ENCODE data around the gene LAMTOR2.

Gene LAMTOR2

GRCh38 chr1:156101880-156102279 is 47.3 kb downstream of the LAMTOR2 start:
- Histone ChIP-seq H3K27ac (ENCODE audit: low read depth, low read length) (no peak overlapping the region), H3K9ac (ENCODE audit: low read length) (no peak overlapping the region), H3K36me3 (ENCODE audit: control insufficient read depth, insufficient read depth, low read length) (no peaks in the 10 kb centered on the region), H3K27me3 (ENCODE audit: control insufficient read depth, insufficient read depth, low read length) (no peaks in the 10 kb centered on the region), H3K4me1 (ENCODE audit: control insufficient read depth, insufficient read depth, low read length) (peaks cover 68% of the 10 kb centered on the region), H3K4me3 (ENCODE audit: low read depth, low read length) (no peak overlapping the region), H3K9me3 (ENCODE audit: control insufficient read depth, insufficient read depth, low read depth, low read length) (no peaks in the 10 kb centered on the region)

DNA sequence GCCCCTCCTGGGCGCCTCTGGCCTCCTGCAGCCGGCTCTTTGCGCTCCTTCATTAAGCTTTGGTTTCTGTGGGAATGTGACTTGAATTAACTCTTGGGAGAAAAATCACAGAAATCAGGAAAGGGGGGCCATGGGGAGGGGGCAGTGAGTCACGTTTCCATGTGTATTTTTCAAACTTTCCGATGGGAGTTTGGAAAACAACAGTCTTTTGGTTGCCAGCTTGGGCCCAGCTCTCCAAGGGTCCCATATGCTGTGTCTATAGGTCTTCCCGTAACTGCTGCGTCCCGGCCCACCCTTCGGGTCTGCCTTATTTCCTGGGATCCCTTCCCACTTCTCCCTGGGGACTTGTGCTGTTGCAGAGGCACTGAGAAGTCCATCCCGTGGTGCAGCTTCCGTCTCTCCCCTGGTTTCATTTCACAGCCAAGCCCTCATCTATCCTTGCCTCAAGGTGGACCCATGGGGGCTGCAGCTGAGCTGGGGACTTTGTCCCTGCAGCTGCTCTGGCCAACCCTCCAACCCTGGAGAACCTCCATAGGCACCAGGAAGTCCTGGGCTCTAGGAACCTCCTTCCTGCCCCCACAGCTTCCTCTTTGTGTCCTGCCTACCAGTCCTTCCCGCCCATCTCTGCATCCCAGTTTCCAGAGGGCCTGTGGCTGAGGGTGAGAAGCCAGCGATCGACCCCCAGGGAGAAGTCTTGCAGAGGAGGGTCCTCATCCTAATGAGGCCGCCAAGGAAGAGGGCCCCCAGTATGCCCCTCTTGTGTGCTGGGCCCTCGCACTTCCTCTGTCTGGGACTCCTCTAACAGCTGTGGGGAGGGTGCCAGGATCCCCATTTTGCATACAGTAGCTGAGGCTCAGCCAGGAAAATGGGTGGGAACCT is 48.3 kb downstream of the LAMTOR2 start:
- no peak overlapping the region for H3K27ac ChIP-seq (ENCODE audit: low read depth, low read length)
- peak overlapping the region; percentile 15 for H3K9ac ChIP-seq (ENCODE audit: low read length)
- H3K4me3 ChIP-seq (ENCODE audit: low read depth, low read length), result no peak overlapping the region
- H3K27me3 ChIP-seq (ENCODE audit: control insufficient read depth, insufficient read depth, low read length), result no peaks in the 10 kb centered on the region
- peaks cover 74% of the 10 kb centered on the region for H3K4me1 ChIP-seq (ENCODE audit: control insufficient read depth, insufficient read depth, low read length)
- H3K36me3 ChIP-seq (ENCODE audit: control insufficient read depth, insufficient read depth, low read length), result no peaks in the 10 kb centered on the region
- H3K9me3 ChIP-seq (ENCODE audit: control insufficient read depth, insufficient read depth, low read depth, low read length), result no peaks in the 10 kb centered on the region

DNA sequence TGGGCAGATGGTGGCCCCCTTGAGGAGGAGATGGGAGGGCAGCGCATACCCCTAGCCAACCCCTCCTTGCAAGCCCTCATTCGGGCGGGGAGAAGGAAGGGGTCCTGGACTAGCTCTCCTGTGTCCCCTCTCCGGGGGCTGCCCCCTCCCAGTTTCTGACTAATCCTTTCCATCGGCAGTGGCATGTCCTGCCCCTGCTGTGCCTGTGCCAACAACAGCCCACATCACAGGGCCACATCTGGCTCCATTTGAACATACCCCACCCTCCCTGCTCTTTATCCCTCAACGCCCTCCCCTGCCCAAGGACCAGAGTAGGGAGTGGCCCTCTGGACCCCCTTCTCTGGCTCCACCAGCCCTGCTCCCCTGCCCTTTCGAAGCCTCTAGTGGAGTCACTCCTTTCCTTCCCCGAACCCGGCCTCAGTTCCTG is 49.0 kb downstream of the LAMTOR2 start:
- peaks cover 77% of the 10 kb centered on the region for H3K4me1 ChIP-seq (ENCODE audit: control insufficient read depth, insufficient read depth, low read length)
- no peak overlapping the region for H3K27ac ChIP-seq (ENCODE audit: low read depth, low read length)
- H3K9ac ChIP-seq (ENCODE audit: low read length), result peak overlapping the region; percentile 60
- H3K9me3 ChIP-seq (ENCODE audit: control insufficient read depth, insufficient read depth, low read depth, low read length), result no peaks in the 10 kb centered on the region
- no peak overlapping the region for H3K4me3 ChIP-seq (ENCODE audit: low read depth, low read length)
- H3K27me3 ChIP-seq (ENCODE audit: control insufficient read depth, insufficient read depth, low read length), result no peaks in the 10 kb centered on the region
- no peaks in the 10 kb centered on the region for H3K36me3 ChIP-seq (ENCODE audit: control insufficient read depth, insufficient read depth, low read length)

GRCh38 chr1:156104065-156104810 is 49.7 kb downstream of the LAMTOR2 start:
- Histone ChIP-seq H3K36me3 (ENCODE audit: control insufficient read depth, insufficient read depth, low read length) (no peaks in the 10 kb centered on the region), H3K9ac (ENCODE audit: low read length) (peak overlapping the region; percentile 60), H3K27ac (ENCODE audit: low read depth, low read length) (no peak overlapping the region), H3K4me1 (ENCODE audit: control insufficient read depth, insufficient read depth, low read length) (peaks cover 70% of the 10 kb centered on the region), H3K27me3 (ENCODE audit: control insufficient read depth, insufficient read depth, low read length) (no peaks in the 10 kb centered on the region), H3K9me3 (ENCODE audit: control insufficient read depth, insufficient read depth, low read depth, low read length) (no peaks in the 10 kb centered on the region), H3K4me3 (ENCODE audit: low read depth, low read length) (peak overlapping the region; percentile 5; the same call in 1 of the 2 replicates)

GRCh38 chr1:156104861-156105832 is 50.6 kb downstream of the LAMTOR2 start:
- Histone ChIP-seq H3K9ac (ENCODE audit: low read length) (peak overlapping the region; percentile 98), H3K4me3 (ENCODE audit: low read depth, low read length) (peak overlapping the region; percentile 67), H3K36me3 (ENCODE audit: control insufficient read depth, insufficient read depth, low read length) (no peaks in the 10 kb centered on the region), H3K4me1 (ENCODE audit: control insufficient read depth, insufficient read depth, low read length) (peaks cover 68% of the 10 kb centered on the region), H3K27me3 (ENCODE audit: control insufficient read depth, insufficient read depth, low read length) (no peaks in the 10 kb centered on the region), H3K9me3 (ENCODE audit: control insufficient read depth, insufficient read depth, low read depth, low read length) (no peaks in the 10 kb centered on the region), H3K27ac (ENCODE audit: low read depth, low read length) (peak overlapping the region; percentile 95; the same call in 1 of the 2 replicates)

DNA sequence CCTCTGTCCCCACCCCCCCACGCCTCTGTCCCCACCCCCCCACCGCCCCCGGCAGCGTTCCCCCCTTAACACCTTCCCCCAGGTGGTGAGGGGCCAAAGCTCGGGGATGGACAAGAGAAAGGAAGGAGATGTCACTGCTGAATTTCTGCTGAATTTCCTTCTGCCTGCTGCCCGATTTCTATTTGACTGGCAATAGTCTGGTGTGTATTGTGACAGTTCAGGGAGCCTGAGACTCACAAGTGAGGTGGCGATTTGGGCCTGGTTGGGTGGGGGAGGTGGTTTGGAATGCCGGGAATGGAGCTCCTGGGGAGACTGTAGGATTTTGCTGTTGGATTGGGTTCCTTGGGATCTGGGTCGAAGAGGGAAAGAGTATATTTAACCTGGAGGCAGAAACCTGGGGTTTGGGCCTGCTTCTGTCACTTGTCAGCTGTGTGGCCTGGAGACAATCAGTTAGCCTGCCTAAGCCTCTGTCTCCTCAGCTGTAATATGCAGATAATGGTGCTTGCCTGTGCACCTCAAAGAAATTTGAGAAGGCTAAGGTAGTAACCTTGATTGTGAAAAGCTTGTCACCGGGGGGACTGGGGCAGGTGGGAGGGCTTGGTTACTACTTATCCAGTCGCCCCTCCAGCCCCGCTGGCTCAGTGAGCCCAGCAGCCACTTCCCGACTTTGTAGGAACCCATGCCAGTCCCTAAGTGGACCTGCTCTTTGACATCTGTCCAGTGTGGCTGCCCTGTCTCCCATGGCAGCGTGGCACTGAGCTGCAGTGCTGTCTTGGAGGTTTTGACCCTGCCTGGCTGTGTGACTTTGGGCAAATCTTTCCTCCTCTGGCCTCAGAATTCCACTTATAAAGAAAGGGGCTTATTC is 52.3 kb downstream of the LAMTOR2 start:
- Histone ChIP-seq H3K4me3 (ENCODE audit: low read depth, low read length) (peak overlapping the region; percentile 46), H3K9ac (ENCODE audit: low read length) (peak overlapping the region; percentile 67), H3K4me1 (ENCODE audit: control insufficient read depth, insufficient read depth, low read length) (peaks cover 56% of the 10 kb centered on the region), H3K27ac (ENCODE audit: low read depth, low read length) (peak overlapping the region; percentile 35; the same call in 1 of the 2 replicates), H3K36me3 (ENCODE audit: control insufficient read depth, insufficient read depth, low read length) (no peaks in the 10 kb centered on the region), H3K9me3 (ENCODE audit: control insufficient read depth, insufficient read depth, low read depth, low read length) (no peaks in the 10 kb centered on the region), H3K27me3 (ENCODE audit: control insufficient read depth, insufficient read depth, low read length) (no peaks in the 10 kb centered on the region)

DNA sequence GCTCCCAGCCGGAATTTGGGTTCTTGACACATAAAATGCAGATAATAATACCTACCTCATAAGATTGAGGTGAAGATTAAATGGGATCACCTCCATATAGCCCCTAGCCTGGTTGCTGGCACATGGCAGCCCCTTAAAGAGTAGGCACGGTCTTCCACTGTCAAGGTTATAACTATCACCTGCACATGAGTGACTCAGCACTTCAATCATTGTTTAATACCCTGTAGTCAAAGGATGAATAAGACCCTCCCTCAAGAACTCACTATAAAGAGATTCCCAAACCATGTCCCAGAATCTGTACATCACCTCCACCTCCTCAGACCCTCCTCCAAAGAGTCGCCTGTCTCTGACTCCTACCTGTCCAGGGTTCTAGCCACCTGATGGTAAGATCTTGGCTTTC is 53.5 kb downstream of the LAMTOR2 start:
- H3K9me3 ChIP-seq (ENCODE audit: control insufficient read depth, insufficient read depth, low read depth, low read length), result no peaks in the 10 kb centered on the region
- H3K27ac ChIP-seq (ENCODE audit: low read depth, low read length), result no peak overlapping the region
- H3K4me3 ChIP-seq (ENCODE audit: low read depth, low read length), result no peak overlapping the region
- peaks cover 51% of the 10 kb centered on the region for H3K4me1 ChIP-seq (ENCODE audit: control insufficient read depth, insufficient read depth, low read length)
- no peaks in the 10 kb centered on the region for H3K27me3 ChIP-seq (ENCODE audit: control insufficient read depth, insufficient read depth, low read length)
- no peak overlapping the region for H3K9ac ChIP-seq (ENCODE audit: low read length)
- H3K36me3 ChIP-seq (ENCODE audit: control insufficient read depth, insufficient read depth, low read length), result no peaks in the 10 kb centered on the region

Measured in HUES6 (cell line).